ENCODE results near the gene C8G. TPM values are rescaled to one million over a fixed set of nuclear protein-coding genes. Genes with fewer than 3 reads are reported as not detected.
A peak's percentile ranks its signal among the peaks of the same experiment; 100 is the strongest.

C8G gene
- total RNA-seq, 6 experiments from 2014 or later, result 248 to 755 (median 453) TPM

DNA sequence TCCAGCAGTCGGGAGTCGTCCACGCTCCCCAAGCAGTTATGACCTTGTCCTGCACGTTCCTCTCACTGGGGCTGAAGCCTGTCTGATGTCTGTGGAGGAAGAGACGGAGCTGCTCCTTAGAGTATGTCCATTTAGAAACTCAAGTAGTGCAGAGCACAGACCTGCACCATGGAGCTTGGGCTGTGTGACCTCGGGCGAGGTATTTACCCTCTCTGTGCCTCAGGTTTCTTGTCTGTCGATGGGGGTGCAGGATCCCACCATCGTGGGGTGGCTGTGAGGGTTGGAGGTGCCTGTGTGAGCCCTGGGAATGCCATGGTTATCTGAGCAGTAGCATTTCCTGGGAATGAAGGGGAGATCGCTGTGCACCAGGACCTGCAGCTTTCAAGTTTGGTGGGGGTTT lies 44.5 kb upstream of the C8G start:
- peak overlapping the region; percentile 80 to 89 (median 84) for H3K27ac ChIP-seq
- H3K36me3 ChIP-seq, result peaks cover 0 to 23% (median 5%) of the 10 kb centered on the region in 4 donors
- ATAC-seq (no peak), DNase-seq (no peak)
- no peaks in the 10 kb centered on the region for H3K27me3 ChIP-seq
- 88% methylated on average over 4 of the region's 10 CpGs for WGBS (ENCODE audit: insufficient coverage, low coverage, low lambda C conversion rate, missing lambda C conversion rate)
- intact Hi-C loops (cut with DNase I), result no loop called here
- H3K4me1 ChIP-seq, result peaks cover 0 to 30% (median 14%) of the 10 kb centered on the region in 4 donors
- no peak for TF ChIP-seq POLR2A (IDR thresholded peaks at IDR 0.05)
- TF ChIP-seq, protein P1, sequence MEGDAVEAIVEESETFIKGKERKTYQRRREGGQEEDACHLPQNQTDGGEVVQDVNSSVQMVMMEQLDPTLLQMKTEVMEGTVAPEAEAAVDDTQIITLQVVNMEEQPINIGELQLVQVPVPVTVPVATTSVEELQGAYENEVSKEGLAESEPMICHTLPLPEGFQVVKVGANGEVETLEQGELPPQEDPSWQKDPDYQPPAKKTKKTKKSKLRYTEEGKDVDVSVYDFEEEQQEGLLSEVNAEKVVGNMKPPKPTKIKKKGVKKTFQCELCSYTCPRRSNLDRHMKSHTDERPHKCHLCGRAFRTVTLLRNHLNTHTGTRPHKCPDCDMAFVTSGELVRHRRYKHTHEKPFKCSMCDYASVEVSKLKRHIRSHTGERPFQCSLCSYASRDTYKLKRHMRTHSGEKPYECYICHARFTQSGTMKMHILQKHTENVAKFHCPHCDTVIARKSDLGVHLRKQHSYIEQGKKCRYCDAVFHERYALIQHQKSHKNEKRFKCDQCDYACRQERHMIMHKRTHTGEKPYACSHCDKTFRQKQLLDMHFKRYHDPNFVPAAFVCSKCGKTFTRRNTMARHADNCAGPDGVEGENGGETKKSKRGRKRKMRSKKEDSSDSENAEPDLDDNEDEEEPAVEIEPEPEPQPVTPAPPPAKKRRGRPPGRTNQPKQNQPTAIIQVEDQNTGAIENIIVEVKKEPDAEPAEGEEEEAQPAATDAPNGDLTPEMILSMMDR (IDR thresholded peaks at IDR 0.05), result no peak
- H3K4me3 ChIP-seq, result no peak overlapping the region
- no peaks in the 10 kb centered on the region for H3K9me3 ChIP-seq

DNA sequence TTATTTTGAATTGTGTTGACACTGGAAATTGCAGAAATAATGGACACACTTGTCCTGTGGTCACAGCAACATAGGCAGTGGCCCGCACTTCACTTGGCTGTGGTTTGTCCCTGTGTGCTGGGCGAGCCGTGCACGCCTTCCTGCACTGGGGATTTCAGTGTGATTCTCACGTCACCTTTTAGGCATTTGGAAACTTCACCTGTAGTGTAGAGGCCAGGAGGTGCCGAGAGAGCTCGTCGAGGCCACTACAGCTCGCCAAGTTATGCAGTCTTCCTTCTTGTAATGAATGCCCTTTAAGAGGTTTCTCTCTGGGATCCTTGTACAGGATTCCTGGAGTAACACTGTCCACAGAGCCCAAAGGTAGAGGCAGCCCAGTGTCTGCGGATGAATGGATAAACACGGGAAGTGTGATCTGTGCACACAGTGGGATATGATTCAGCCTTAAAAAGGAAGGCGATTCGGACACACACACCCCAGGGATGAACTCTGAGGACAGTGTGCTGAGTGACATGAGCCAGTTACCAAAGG lies 44.0 kb upstream of the C8G start:
- TF ChIP-seq POLR2A (IDR thresholded peaks at IDR 0.05), result no peak
- TF ChIP-seq, protein P1 (IDR thresholded peaks at IDR 0.05), result no peak
- peaks cover 0 to 30% (median 14%) of the 10 kb centered on the region in 4 donors for H3K4me1 ChIP-seq
- no peak overlapping the region for H3K4me3 ChIP-seq
- DNase-seq, result no peak
- H3K27ac ChIP-seq, result peak overlapping the region; percentile 80 to 89 (median 84)
- 69% methylated on average over 6 of the region's 13 CpGs for WGBS (ENCODE audit: insufficient coverage, low coverage, low lambda C conversion rate, missing lambda C conversion rate)
- H3K9me3 ChIP-seq, result no peaks in the 10 kb centered on the region
- H3K36me3 ChIP-seq, result peaks cover 0 to 23% (median 5%) of the 10 kb centered on the region in 4 donors
- H3K27me3 ChIP-seq, result no peaks in the 10 kb centered on the region
- intact Hi-C loops (cut with DNase I), result no loop called here
- peak in 2 of 4 donors; percentile 3 to 7 for ATAC-seq

DNA sequence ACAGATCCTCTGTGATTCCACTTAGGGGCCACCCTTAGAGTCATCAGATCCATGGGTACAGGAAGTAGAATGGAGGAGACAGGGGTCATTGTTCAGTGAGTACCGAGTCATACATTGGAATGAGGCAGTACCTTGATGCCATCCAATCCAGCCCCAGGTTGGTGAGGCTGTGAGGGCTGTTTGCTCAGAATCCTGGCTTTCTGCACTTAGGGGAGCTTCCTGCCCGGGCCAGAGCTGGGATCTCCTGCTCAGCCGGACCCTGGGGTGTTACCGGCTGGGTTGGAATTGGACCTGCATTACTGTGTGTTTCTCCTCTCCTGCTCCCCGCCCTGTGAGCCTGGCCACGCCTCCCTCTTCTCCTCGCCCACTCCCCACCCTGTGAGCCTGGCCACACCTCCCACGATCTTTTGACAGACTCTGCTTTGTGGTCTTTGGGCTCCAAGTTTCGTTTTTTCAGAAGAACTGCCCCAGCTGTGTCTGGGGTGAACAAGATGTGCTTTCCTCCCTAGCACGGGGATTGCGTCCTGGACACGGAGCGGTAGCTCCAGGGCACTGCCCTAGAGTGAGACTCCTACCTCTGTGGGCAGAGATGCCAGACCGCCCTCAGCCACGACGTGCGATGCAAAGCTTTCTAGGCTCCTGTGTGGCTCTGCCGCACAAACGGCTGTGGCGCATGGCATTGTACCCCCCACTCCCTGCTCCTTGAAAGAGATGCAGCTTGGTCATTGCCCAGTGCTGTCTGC lies 43.4 kb upstream of the C8G start:
- TF ChIP-seq POLR2A (IDR thresholded peaks at IDR 0.05), result peak; percentile 32
- TF ChIP-seq, protein P1 (IDR thresholded peaks at IDR 0.05), result no peak
- Histone ChIP-seq H3K36me3 (peaks cover 0 to 23% (median 5%) of the 10 kb centered on the region in 4 donors), H3K27me3 (no peaks in the 10 kb centered on the region), H3K9me3 (no peaks in the 10 kb centered on the region), H3K27ac (peak overlapping the region; percentile 80 to 89 (median 84)), H3K4me1 (peaks cover 0 to 30% (median 14%) of the 10 kb centered on the region in 4 donors), H3K4me3 (no peak overlapping the region)
- DNase-seq, result peak in 1 of 3 donors; percentile 61
- peak; percentile 28 to 63 (median 52) for ATAC-seq
- 13% methylated on average over 5 of the region's 20 CpGs for WGBS (ENCODE audit: insufficient coverage, low coverage, low lambda C conversion rate, missing lambda C conversion rate)
- intact Hi-C loops (cut with DNase I), result no loop called here

DNA sequence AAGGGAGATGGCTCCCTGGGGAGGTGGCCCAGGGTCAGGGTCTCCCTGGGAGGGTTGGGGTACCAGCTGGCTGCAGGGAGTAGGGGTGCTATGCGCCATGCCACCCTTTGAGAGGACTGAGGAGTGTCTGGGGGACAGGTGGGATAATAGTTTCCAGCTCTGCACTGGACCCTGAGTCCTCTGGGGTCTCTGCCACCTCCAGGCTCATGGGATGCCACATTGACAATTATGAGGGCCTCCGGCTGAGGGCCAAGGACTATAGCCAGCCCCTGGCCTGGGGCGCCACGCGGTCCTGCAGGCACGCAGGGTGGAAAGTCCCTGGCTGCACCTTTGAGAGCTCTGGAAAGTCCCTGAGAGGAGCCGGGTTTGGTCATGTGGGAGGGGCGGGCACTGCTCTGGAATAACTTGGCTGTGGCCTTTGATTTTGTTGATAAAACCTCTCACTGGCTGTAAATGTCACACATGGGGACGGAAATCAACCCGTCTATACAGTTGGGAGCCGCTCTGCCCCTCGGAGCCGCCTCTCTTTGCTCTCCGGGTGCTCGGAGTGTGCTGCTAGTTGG lies 42.7 kb upstream of the C8G start:
- TF ChIP-seq, protein P1 (IDR thresholded peaks at IDR 0.05), result no peak
- TF ChIP-seq POLR2A (IDR thresholded peaks at IDR 0.05), result peak; percentile 64
- DNase-seq (peak; percentile 90 to 94 (median 92)), ATAC-seq (peak; percentile 87 to 94 (median 93))
- Histone ChIP-seq H3K9me3 (no peaks in the 10 kb centered on the region), H3K27ac (peak overlapping the region; percentile 80 to 89 (median 84)), H3K4me1 (peaks cover 0 to 30% (median 14%) of the 10 kb centered on the region in 4 donors), H3K36me3 (peaks cover 0 to 23% (median 5%) of the 10 kb centered on the region in 4 donors), H3K4me3 (no peak overlapping the region), H3K27me3 (no peaks in the 10 kb centered on the region)
- WGBS (ENCODE audit: insufficient coverage, low coverage, low lambda C conversion rate, missing lambda C conversion rate), result 5% methylated on average over 4 of the region's 15 CpGs
- intact Hi-C loops (cut with DNase I), result no loop called here

Data from right lobe of liver (tissue), 6 donors.